WTC11 (cell line): ENCODE data around the gene NEURL1.

Source experiments
- CTCF ChIP-seq: fragments of 200-600 bp; IDR thresholded peaks from 2 replicates; pipeline ENCODE4 v1.8.0; 2022; ENCODE audit warnings: antibody characterized with exemption
- ESRRA ChIP-seq: sonication (generic); formaldehyde crosslinking; IDR thresholded peaks from 2 replicates; pipeline ENCODE4 v1.8.1; 2022; ENCODE audit warnings: mild to moderate bottlenecking, missing genetic modification reagents, borderline replicate concordance
- GABPB1 ChIP-seq: sonication (generic); formaldehyde crosslinking; IDR thresholded peaks from 2 replicates; pipeline ENCODE4 v1.8.1; 2023; ENCODE audit warnings: mild to moderate bottlenecking, missing genetic modification reagents
- MAX ChIP-seq: sonication (generic); formaldehyde crosslinking; IDR thresholded peaks from 2 replicates; pipeline ENCODE4 v1.8.0; 2022; ENCODE audit warnings: mild to moderate bottlenecking, missing genetic modification reagents
- MLX ChIP-seq: sonication (generic); formaldehyde crosslinking; IDR thresholded peaks from 2 replicates; pipeline ENCODE4 v1.8.1; 2023; ENCODE audit warnings: mild to moderate bottlenecking, missing genetic modification reagents, moderate library complexity
- NR1H2 ChIP-seq: sonication (generic); formaldehyde crosslinking; IDR thresholded peaks from 2 replicates; pipeline ENCODE4 v1.9.0; 2021; ENCODE audit warnings: mild to moderate bottlenecking, moderate library complexity, missing genetic modification reagents
- RELA ChIP-seq: sonication (generic); formaldehyde crosslinking; IDR thresholded peaks from 2 replicates; pipeline ENCODE4 v1.8.1; 2022; ENCODE audit warnings: missing genetic modification reagents, mild to moderate bottlenecking, borderline replicate concordance
- SMAD3 ChIP-seq: sonication (generic); formaldehyde crosslinking; IDR thresholded peaks from 2 replicates; pipeline ENCODE4 v1.8.0; 2022; ENCODE audit warnings: missing genetic modification reagents, mild to moderate bottlenecking, borderline replicate concordance
- SP1 ChIP-seq: sonication (generic); formaldehyde crosslinking; conservative IDR thresholded peaks from 2 replicates; pipeline ENCODE4 v1.8.1; 2022; ENCODE audit warnings: missing genetic modification reagents
- TEAD4 ChIP-seq: sonication (generic); formaldehyde crosslinking; IDR thresholded peaks from 2 replicates; pipeline ENCODE4 v1.8.0; 2022; ENCODE audit warnings: mild to moderate bottlenecking, missing genetic modification reagents
- TF ChIP-seq, protein P1 (sequence below): sonication (generic); formaldehyde crosslinking; IDR thresholded peaks from 2 replicates; pipeline ENCODE4 v1.8.0; 2022; ENCODE audit warnings: mild to moderate bottlenecking, missing genetic modification reagents

DNA sequence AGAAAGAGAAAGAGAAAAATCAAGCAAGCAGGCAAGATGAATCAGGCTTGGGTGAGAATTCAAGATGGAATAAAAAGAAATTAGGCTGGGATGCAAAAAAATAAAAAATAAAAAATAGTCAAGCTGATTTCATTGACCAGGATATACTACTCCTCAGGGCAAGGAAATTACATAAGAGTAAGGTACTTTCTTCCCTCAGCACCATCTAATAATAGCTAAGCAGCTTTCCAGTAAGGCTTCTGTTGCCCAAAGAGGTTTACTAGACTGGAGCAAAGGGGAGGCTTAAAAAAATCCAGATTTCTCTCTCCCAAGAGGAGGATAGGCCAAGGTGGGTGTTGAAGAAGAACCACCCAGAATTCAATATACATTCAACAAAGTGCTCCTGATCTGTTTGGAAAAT, 93.6 kb downstream of the NEURL1 start:
- TF ChIP-seq CTCF (no peak), SMAD3 (CRISPR knock-in tag) (no peak), RELA (no peak), SP1 (CRISPR knock-in tag) (no peak), MLX (no peak), GABPB1 (CRISPR knock-in tag) (no peak), ESRRA (CRISPR knock-in tag) (no peak), NR1H2 (CRISPR knock-in tag) (no peak), MAX (CRISPR knock-in tag) (no peak), TEAD4 (CRISPR knock-in tag) (no peak)
- TF ChIP-seq, protein P1, sequence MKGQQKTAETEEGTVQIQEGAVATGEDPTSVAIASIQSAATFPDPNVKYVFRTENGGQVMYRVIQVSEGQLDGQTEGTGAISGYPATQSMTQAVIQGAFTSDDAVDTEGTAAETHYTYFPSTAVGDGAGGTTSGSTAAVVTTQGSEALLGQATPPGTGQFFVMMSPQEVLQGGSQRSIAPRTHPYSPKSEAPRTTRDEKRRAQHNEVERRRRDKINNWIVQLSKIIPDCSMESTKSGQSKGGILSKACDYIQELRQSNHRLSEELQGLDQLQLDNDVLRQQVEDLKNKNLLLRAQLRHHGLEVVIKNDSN (CRISPR knock-in tag), result no peak
